HG02763 (cell line): ENCODE data around the gene VPS45.
"Not testable (repeated sequence)": the region's sequence is repeated elsewhere in the genome, so short reads cannot be mapped to it uniquely, and the experiment has no call there.

Source experiments
- ATAC-seq: cut with Tn5 transposase; IDR thresholded peaks from one replicate; pipeline ENCODE4 v1.9.1; 2021; ENCODE audit warnings: mild to moderate bottlenecking, moderate library complexity; ENCODE audit not compliant: unreplicated experiment

Gene VPS45

DNA sequence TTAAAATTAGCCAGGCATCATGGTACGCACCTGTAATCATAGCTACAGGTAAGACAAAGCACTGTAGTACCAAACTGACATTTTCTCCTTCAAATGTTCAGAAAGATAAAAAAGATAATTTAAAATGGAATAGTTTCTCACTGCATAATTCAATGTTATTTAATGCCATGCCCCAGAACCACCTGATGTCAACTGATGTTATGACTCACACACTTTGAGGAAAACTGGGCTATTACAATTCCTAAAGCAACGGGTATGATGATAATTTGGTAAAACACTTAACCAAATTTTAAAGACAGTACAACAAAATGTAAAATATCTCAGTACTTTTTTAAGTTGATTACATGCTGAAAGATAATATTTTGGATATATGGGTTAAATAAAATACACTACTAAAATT, 59.2 kb downstream of the VPS45 start:
- ATAC-seq: no peak

DNA sequence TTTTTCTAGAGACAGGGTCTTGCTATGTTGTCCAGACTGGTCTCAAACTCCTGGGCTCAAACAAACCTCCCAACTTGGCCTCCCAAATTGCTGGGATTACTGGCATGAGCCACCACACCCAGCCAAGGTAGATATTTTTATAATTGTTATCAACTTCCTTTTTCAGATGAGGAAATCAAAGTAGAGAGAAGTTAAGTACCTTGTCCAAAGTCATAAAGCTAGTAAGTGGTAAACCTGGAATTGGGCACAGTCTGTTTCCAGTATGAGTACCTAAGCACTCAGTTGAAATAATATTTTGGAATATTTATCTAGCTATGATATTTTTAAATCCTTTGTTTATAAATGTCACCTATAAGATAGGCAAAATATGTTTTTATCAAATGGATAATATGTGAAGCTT, 59.9 kb downstream of the VPS45 start:
- no peak for ATAC-seq

DNA sequence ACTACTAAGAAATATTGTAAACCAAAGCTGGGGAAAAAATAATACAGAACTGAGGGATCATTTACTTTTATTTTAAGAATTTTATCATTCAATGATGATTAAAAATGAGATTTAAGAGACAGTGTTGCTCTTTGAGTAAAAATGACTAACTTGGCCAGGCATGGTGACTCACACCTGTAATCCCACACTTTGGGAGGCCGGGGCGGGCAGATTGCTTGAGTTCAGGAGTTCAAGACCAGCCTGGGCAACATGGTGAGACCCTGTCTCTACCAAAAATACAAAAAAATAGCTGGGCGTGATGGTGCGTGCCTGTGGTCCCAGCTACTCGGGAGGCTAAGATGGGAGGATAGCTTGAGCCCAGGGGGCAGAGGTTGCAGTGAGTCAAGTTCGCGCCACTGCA, 60.3 kb downstream of the VPS45 start:
- no peak for ATAC-seq

DNA sequence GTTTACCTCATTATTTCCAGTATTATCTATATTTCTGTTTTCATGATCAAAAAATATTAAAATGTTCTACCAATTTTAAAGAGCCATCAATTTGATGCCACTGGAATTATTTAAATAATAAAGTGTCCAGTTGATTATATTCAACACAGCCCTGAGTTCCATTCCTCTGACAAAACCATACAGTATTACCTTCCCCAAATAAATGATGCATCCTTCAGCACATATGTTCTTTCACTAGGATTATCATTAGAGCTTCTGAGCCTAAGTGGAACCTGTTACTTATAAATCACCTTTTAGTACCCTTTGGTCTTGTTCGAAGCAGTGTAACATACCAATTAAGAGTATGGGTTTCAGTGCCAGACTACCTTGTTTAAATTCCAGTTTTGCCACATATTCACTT, 64.8 kb downstream of the VPS45 start:
- no peak for ATAC-seq

DNA sequence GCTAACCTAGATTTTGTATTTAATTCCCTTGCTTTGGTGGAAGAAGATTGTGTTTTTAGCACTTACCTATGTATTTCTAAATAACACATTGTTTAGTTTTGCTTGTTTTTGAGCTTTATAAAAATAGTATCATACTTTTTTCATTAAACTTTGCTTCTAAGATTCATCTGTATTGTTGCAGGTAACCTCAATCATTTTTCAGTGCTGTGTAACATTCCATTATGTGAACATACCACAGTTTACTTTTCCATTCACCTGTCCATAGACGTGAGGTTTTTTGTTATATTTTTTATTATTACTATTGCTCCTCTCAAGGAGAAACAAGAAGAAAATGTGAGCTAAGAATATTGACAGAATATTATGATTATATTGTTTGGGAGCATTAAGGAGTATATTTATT, 67.0 kb downstream of the VPS45 start:
- ATAC-seq: no peak

DNA sequence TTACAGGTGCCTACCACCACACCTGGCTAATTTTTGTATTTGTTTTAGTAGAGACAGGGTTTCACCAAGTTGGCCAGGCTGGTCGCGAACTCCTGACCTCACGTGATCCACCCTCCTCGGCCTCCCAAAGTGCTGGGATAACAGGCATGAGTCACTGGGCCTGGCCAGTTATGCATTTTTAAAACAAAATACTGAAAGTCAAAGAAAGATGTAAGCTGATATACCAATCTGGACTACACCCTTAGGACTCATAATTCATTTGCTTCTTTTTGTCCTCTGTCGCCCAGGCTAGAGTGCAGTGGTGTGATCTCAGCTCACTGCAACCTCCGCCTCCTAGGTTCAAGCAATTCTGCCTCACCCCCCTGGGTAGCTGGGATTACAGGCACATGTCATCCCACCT, 67.8 kb downstream of the VPS45 start:
- ATAC-seq: not testable (repeated sequence)

DNA sequence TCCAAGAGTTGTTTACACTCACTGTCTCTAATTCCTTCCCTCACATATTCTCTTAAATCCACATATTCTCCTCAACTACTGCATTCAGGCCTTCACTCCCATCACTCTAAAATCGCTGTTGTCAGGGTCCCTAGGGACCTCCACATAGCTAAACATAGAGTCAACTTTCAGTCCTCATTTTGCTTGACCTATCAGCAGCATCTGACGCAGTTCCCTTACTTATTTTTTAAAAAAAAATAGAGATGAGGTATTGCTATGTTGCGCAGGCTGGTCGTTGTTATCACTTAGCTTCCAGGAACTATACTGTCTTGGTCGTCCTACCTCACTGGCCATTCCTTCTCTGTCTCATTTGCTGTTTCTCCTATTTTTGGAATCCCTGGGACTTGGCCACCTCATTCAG, 70.5 kb downstream of the VPS45 start:
- ATAC-seq: no peak

DNA sequence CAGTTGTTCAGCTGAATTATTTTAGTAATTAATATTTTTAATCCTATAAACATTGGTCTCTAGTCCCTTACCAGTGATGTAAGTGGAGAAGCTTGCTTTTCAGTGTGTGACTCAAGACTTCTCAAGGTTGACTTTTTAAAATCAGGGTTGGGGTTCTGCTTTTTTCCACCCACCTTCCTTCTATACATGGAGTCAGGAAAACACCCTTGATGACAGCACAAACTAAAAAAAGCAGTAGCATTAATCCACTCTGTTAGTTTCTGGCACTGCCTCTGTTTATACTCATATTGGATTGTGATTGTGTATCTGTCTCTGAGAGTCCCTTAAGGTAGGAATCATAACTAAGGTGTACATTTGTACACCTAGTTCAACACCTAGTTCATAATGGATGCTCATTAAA, 73.9 kb downstream of the VPS45 start:
- ATAC-seq: no peak

DNA sequence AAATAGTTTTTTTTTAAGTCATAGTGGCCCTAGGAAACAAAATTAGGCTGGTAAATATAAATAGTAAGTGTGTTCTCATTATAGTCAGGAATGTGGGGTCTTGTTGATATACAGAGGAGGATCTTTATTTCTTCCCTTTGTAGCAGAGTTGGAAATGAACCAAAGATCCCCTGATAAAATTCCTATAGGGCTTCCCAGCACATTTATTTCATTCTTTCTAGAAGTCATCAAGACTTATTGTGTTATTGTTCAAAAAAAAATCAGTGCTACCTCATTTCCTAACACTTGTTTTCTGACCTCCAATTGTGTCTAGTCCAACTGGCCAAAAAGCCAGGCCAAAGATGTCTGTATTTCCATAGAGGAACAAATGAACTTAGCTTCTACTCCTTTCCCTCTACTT, 74.5 kb downstream of the VPS45 start:
- ATAC-seq: no peak

DNA sequence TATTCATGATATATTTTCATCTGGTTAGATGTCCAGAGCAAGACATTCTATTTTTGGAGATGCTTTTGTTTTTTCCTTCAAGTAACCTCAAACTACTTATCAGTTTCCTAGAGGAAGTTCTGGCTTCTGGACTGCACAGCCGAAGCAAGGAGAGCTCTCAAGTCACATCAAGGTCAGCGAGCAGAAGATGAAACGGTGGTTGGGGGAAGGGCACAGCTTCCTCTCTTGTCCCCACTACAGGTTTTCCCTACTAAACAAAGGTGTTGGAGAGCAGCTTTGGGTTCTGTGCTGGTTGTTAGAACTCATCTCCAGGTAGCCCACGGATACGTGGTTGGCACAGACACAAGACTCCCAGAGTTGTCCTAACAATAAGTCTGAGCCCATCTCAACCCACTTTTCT, 77.0 kb downstream of the VPS45 start:
- ATAC-seq: no peak

DNA sequence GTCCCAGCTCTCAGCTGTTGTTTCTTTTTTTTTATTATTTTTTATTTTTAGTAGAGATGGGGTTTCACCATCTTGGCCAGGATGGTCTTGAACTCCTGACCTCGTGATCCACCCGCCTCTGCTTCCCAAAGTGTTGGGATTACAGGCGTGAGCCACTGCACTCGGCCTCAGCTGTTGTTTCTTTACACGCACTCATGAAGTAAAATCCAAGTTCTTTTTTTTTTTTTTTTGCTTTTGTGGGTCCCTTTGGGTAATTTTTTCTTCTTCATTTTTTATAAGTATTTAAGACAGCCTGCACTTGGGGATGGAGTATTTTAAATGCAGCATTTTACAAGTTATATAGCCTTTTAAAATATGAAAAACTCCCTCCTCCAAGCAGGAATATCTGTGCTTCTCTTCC, 78.4 kb downstream of the VPS45 start:
- ATAC-seq: not testable (repeated sequence)

DNA sequence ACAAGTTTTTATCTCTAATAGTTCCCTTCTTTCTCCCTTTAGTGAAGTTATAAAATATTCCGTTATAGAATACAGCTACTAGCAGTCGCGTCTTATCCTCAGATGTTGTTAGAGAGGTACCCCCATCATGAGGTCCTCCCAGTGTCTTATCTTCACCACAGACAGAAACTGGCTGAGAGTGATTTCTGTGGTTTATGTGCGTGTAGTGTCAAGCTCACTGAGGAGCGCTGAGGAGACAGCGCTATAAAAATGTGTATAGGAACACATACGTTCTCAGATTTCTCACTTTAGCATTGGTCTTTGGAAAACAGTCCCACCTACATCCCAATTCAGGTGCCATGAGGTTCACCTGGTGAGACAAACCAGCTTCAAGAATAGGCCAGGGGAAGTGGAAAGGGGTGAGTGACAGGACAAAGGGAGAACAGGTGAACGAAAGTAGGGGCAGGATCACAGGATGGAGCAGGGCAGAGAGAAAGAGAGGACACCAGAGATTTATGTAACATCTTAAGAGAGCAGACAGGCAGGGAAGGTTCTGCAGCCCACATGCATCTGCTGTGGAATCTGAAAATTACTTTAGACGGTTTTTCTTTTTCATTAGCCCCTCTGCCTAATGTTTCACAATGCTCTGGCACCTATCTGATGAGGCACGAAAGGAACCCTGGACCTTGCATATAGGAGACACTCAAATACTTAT, 79.4 kb downstream of the VPS45 start:
- ATAC-seq: no peak

DNA sequence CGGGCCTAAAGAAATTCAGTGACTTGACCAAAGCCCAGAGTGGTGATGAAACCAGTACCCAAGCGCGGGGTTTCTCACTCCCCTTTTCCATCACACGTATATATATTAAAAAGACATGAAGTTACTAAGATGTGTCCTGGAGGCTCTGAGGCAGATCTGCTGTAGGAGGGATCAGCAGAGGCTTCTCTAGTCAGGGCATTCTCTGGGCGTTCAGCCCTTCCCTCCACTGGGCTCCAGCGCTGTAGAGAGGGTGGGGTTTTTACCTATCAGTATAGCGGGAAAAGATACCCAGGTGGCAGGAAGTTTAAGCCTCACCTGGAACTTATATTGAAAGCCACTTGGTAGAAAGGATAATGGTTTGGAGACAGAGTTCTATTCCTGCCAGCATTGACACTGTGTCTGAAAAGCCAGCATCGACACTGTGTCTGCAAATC, 81.3 kb downstream of the VPS45 start:
- no peak for ATAC-seq

DNA sequence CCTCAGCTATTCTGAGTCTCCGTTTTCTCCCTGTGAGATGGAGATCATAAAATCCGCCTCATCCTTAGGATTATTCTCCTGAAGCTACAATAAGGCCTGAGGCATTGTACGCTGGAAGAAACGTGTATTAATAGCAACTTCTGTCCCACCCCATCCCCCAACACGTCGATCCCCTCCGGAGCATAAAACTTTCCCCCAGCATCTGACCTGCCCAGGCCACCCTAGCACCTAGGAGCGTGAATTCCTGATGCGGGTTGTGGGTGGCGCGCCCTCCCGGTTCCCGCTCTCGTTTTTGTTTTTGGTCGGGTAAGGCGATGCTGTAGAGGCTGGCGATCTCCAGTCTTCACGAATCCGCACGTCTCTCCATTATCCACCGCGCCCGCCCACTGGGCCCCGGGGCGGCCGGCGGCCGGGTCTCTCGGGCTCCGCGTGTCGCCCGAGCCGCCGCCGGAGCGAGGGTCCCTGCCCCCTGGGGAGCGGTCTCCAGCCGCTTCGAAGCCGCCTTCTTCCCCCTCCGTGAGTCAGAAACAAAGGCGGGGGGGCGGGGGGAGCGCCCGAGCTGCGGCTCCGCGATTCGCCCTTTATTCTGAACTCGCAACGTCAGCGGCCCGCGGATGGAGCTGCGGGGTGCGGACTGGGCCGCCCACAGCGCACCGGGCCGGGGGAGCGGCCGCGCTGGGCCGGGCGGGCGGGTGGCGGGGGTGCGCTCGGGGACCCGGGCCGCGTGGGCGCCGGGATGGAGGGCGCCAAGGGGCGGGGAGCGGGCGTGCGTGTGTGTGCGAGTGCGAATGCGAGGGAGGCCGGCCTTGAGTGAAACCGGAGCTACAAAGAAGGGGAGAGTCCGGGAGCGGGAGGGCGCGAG, 81.9 kb downstream of the VPS45 start, which contains the start of gene PLEKHO1:
PLEKHO1 (plus strand) TSS at position 646 of the 862 bp plus-strand sequence. CDS start 342 bp downstream, outside the sequence.
- ATAC-seq: peak; percentile 50

DNA sequence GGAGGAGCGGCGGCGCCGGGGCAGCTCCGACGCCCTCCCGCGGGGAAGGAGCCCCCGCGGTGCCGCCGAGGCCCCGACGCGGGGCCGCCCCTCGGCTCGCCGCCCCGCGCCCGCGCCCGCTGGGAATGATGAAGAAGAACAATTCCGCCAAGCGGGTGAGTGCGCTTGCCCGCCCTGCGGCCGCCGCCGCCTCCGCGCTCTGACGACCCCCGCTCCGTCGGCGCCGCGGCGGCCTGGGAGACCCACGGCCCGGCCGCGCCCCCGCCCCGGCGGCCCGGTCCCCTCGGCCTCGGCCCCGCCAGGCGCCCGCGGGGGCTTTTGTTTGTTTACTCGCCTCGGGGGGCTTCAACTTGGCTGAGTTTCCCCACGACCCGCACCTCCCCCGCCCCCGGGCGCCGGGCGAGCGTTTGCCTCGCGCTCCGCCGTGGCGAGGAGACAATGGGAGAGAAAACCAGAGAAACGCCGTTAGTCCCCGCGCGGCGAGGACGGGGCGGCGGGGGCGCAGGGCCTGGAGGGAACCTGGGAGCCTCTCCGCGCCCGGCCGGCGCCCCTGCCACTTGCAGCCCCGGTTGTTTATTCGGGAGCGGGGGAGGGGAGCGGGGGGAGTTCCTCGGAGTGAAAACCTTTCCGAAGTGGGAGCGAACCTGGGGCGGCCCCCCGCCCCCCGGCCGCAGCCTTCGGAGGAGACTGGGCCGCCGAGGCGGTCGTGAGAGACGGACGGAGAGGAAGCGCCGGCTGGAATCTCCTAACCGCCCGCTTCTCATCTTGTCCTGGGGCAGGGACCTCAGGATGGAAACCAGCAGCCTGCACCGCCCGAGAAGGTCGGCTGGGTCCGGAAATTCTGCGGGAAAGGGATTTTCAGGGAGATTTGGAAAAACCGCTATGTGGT, 82.8 kb downstream of the VPS45 start:
- ATAC-seq: no peak

DNA sequence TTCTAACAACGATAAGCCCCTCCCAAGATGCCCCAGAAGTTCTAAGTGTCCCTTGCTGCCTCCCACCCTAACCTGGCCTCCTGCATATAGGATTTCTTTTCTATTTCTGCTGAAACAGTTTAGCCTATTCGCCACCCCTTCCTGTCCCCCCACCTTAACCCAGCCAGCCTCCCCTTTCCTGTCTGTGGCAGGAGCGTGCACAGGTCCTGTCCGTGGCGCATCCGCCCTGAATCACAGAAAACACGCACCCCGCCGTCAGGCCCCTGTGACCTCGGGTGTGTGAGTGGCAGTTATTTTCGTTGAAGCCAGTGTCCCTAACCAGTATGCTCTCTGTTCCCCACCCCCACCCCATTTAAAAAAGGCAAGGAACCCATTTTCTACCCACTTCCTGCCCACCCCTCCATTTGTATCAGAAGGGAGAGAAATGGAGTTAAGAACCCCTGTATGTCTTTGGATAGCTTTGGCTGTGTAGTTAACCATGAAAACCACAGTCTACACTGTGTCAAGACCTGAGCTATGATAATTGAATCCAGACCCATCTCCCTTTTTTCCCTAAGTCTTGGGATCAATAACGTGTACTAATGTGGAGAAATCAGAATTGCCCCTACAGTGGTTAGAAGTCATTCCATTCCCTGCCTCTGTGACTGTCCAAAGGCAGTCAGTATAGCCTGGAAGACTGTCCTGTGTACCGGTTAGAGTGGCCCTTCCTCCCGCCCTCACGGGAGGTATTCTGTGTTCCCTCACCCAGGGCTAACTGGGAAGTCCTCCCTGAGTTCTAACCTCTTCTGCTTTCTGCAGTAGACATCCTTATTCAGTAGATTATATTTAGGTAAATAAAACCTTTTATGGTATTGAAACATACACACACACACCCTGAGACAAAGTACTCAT, 84.0 kb downstream of the VPS45 start:
- no peak for ATAC-seq

DNA sequence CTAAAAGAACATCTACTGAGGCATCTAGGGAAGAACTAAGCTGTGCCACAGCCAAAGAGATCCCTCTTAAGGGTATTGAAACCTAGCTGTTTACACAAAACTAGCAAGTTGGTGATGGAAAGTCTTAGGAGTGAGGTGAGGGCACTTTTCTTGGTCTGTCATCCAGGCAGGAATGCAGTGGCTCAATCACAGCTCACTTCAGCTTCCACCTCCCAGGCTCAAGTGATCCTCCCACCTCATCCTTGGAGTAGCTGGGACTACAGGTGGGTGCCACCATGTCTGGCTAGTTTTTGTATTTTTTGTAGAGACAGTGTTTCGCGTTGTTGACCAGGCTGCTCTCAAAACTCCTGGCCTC, 84.6 kb downstream of the VPS45 start:
- ATAC-seq: no peak

DNA sequence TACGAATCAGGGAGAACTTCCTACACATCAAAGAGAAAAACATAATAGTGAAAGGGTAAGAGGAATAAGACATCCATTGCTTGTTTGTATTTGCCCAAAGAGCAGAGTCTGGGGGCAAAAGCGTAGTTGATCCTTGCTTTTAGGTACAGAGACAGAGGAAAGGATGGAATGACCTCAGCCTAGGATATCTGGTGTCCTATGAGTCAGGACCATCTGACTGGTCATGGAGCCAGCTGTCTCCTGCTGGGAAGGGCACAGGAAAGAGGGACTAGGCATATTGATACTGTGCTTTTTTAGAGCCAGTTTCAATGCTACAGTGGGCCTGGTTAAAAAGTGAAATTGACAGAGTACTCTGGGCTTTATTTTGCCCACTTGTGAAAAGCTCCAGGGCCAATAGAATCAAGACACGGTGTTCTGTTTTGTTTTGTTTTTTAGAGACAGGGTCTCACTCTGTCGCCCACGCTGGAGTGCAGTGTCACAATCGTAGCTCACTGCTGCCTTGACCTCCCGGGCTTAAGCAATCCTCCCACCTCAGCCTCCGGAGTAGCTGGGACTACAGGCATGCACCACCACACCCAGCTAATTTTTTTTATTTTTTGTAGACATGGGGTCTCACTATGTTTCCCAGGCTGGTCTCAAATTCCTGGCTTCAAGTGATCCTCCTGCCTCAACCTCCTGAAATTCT, 85.3 kb downstream of the VPS45 start:
- ATAC-seq: no peak

DNA sequence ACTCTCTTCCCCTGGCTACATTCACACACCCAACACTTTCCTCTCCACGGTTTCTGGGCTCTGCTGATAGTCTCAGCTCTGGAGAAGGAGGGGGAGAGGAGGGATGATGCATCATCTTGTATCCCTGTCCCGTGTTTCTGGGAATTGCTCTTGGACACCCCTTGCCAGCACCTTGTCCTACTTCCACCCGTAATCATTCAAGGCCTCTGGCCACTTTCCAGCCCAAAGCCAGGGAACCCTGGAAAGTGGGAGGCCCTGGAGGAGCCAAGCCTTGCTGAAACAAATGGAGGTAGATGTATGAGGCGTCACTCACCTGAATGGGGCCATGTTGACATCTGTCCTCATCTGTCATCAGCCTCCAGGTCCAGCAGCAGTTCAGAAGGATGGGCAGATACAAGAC, 86.6 kb downstream of the VPS45 start:
- no peak for ATAC-seq
